ENCODE data around the gene AQP12A.

- TF ChIP-seq CTCF (IDR thresholded peaks at IDR 0.05) (no peak), RCOR1 (IDR thresholded peaks at IDR 0.05; ENCODE audit: low read length) (no peak), EP300 (IDR thresholded peaks at IDR 0.05; ENCODE audit: borderline replicate concordance in 1 of 2, low read depth in 1 of 2, low read length in 1 of 2) (no peak), SIN3A (IDR thresholded peaks at IDR 0.05; ENCODE audit: borderline replicate concordance, low read depth, low read length) (no peak), REST (IDR thresholded peaks at IDR 0.05; ENCODE audit: low read depth, low read length) (no peak), RAD21 (IDR thresholded peaks at IDR 0.05; ENCODE audit: low read length) (no peak), SMC3 (IDR thresholded peaks at IDR 0.05; ENCODE audit: low read depth, low read length) (no peak), JUND (IDR thresholded peaks at IDR 0.05) (no peak), GABPA (IDR thresholded peaks at IDR 0.05; ENCODE audit: low read depth) (no peak), EZH2phosphoT487 (IDR thresholded peaks at IDR 0.05; ENCODE audit: borderline replicate concordance, low read depth) (no peak), TCF12 (IDR thresholded peaks at IDR 0.05) (no peak), ELF1 (IDR thresholded peaks at IDR 0.05) (no peak)
Observed at GRCh38 chr2:240645346-240645745, 46.3 kb upstream of the AQP12A start.

Data from SK-N-SH (cell line).